Measurements from ENCODE around the gene FGF7.
"Not testable (repeated sequence)": the region's sequence is repeated elsewhere in the genome, so short reads cannot be mapped to it uniquely, and the experiment has no call there.

The FGF7 gene

DNA sequence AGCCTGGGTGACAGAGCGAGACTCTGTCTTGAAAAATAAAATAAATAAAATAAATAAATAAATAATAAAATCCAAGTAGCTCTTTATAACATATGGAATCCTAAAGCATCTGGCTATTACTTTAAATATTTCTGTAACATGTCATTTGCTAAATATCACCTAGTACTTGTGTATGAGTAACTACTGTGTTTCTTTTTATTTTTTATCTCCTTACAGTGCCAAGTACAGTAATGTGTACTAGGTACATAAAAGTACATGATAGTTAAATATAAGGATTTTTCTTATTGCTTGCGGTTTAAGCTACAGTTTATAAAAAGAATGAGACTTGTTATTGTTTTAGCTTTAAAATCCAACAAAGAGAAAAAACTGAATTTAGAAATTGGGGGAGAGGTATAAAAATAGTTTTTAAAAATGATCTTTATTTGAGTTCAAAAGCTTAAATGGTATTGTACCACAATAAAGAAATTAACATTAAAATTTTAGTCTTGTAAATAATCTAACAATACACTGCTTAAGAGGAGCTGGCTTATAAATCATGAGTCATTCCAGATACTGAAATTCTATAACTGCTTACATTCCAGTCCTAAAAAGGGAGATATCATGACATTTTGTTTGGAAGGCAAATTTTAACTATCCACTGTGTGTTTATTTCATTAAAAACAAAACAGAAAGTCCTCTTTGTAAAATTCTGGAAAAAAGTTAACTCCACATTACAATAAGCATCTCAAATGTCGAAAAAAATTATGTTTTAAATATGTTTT lies 73.1 kb downstream of the FGF7 start:
- DNase-seq (ENCODE audit: low spot score): no peak

DNA sequence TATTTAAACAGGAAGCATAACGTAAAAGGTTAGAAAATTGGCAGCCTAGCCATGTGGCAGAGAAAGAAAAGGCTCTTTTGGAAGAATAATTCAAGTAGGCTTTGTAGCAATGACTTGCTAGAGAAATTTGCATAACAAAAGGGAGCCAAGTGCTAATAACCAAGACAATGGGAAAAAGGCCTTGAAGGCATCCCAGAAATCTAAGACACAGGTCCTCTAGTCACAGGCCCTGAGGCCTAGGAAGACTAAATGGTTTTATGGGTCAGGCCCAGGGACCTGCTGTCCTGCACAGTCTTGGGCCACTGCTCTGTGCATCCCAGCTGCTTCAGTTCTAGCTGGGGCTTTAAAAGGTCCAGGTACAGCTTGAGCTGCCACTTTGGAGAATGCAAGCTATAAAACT lies 78.5 kb downstream of the FGF7 start:
- no peak for DNase-seq (ENCODE audit: low spot score)

DNA sequence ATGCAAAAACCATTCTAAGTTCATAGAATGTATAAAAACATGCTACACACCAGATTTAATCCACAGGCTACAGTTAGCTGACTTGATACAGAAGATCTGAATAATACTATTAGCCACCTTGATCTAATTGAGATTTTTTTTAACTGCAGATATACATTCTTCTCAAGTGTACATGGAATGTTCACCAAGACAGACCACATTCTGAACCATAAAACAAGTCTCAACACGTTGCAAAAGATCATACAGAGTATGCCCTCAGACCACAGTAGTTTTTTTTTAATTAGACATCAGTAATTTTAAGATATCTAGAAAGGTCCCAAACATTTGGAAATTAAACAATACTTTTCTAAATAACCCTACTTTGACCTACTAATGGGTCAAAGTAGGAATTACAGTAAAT lies 83.3 kb downstream of the FGF7 start:
- no peak for DNase-seq (ENCODE audit: low spot score)

DNA sequence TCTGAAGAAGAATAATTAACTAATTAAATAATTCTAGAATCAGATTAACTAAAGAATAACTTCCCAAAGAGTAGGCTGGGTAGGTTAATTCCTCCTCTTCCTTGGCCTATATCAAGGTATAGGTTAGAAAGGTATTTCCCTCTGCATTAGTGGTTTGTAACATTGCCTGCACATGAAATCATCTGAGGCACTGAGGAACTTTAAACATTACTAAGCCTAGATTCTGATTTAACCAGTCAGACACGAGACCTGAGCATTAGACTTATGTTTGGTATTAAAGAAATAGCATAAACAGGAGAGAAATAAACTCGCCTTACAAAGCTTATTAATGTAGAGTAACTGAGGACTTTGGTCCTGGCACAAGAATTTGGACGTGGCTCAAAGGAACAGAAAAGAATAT lies 84.2 kb downstream of the FGF7 start:
- DNase-seq (ENCODE audit: low spot score): no peak

DNA sequence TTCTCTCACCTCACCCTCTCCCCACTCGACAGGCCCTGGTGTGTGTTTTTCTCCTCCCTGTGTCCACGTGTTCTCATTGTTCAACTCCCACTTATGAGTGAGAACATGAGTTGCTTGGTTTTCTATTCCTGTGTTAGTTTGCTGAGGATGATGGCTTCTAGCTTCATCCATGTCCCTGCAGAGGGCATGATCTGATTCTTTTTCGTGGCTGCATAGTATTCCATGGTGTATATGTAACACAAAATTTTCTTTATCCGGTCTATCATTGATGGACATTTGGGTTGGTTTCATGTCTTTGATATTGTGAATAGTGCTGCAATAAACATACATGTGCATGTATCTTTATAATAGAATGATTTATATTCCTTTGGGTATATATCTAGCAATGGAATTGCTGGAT lies 89.7 kb downstream of the FGF7 start:
- DNase-seq (ENCODE audit: low spot score): not testable (repeated sequence)

DNA sequence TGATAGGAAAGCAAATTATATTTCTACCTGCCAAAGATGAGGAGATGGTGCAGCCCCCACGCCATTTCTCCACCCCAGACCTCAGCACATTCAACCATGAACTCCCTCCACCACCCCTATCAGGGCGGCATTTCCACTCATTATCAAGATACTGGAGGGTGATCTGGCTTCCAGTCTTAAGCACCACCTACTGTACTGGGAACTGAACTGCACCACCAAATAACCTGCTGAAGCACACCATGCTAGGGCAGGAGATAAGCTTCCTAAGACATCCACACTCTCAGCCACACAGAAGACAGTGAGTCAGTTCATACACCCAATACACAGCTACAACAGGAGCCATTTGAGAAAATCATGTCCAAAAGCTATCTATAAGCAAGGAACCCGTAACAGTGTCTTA lies 98.8 kb downstream of the FGF7 start:
- peak; percentile 6 for DNase-seq (ENCODE audit: low spot score)

DNA sequence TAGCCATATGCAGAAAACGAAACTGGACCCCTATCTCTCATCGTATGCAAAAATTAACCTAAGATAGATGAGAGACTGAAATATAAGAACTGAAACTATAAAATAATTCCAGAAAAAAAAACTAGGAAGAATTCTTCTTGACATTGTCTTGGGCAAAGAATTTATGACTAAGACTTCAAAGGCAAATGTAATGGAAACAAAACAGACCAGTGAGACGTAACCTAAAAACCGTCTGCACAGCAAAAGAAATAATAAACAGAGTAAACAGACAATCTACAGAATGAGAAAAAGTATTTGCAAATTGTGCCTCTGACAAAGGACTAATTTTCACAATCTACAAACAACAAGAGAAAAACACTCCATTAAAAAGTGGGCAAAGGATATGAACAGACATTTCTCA lies 105.2 kb downstream of the FGF7 start:
- DNase-seq (ENCODE audit: low spot score): no peak

DNA sequence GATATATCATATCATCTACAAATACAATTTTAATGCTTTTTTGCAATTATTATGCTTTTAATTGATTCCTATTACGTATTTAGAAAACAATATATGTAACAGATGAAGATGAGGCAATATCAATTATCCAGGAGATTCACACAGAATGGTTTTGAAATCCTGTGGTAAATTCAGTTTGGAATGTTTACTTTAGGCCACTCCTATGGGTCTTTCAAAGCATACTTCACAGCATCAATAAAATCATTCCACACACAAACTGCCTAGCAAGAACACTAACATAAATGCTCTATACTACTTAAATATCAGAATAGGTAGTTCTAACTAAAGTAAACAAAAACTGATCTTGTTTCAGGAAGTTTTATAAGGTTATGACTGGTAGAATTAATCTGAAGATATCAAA lies 107.0 kb downstream of the FGF7 start:
- DNase-seq (ENCODE audit: low spot score): no peak
